ENCODE results near the gene RABGEF1.
A peak's percentile ranks its signal among the peaks of the same experiment; 100 is the strongest.
"Not testable (repeated sequence)": the region's sequence is repeated elsewhere in the genome, so short reads cannot be mapped to it uniquely, and the experiment has no call there.

RABGEF1 gene

GRCh38 chr7:66743920-66744319, 3.4 kb downstream of the RABGEF1 start:
- Mint-ChIP-seq H3K4me1 (ENCODE audit: low read depth) (peaks cover 66% of the 10 kb centered on the region), H3K27me3 (no peaks in the 10 kb centered on the region), H3K4me3 (no peak overlapping the region), H3K36me3 (ENCODE audit: low read depth) (peaks cover 11% of the 10 kb centered on the region), H3K9me3 (no peaks in the 10 kb centered on the region), H3K27ac (no peak overlapping the region)

GRCh38 chr7:66747385-66747784, 6.9 kb downstream of the RABGEF1 start:
- Mint-ChIP-seq H3K27me3 (no peaks in the 10 kb centered on the region), H3K27ac (no peak overlapping the region), H3K36me3 (ENCODE audit: low read depth) (peaks cover 16% of the 10 kb centered on the region), H3K4me3 (no peak overlapping the region), H3K4me1 (ENCODE audit: low read depth) (peaks cover 67% of the 10 kb centered on the region), H3K9me3 (no peaks in the 10 kb centered on the region)

- Mint-ChIP-seq H3K4me1 (ENCODE audit: low read depth) (peaks cover 68% of the 10 kb centered on the region), H3K9me3 (no peaks in the 10 kb centered on the region), H3K27me3 (no peaks in the 10 kb centered on the region), H3K27ac (no peak overlapping the region), H3K36me3 (ENCODE audit: low read depth) (peaks cover 16% of the 10 kb centered on the region), H3K4me3 (no peak overlapping the region)
These were observed 7.5 kb downstream of the RABGEF1 start for GRCh38 chr7:66747881-66748511.

- Mint-ChIP-seq H3K27me3 (no peaks in the 10 kb centered on the region), H3K4me3 (no peak overlapping the region), H3K27ac (peak overlapping the region; percentile 7), H3K9me3 (no peaks in the 10 kb centered on the region), H3K4me1 (ENCODE audit: low read depth) (peaks cover 67% of the 10 kb centered on the region), H3K36me3 (ENCODE audit: low read depth) (peaks cover 16% of the 10 kb centered on the region)
These were observed 8.3 kb downstream of the RABGEF1 start for GRCh38 chr7:66748791-66749190.

GRCh38 chr7:66751945-66752344, 11.4 kb downstream of the RABGEF1 start:
- peaks cover 16% of the 10 kb centered on the region for H3K36me3 Mint-ChIP-seq (ENCODE audit: low read depth)
- no peaks in the 10 kb centered on the region for H3K9me3 Mint-ChIP-seq
- no peak overlapping the region for H3K27ac Mint-ChIP-seq
- H3K4me3 Mint-ChIP-seq: no peak overlapping the region
- peaks cover 67% of the 10 kb centered on the region for H3K4me1 Mint-ChIP-seq (ENCODE audit: low read depth)
- H3K27me3 Mint-ChIP-seq: no peaks in the 10 kb centered on the region

GRCh38 chr7:66754541-66754940, 14.0 kb downstream of the RABGEF1 start:
- no peaks in the 10 kb centered on the region for H3K27me3 Mint-ChIP-seq
- H3K27ac Mint-ChIP-seq: no peak overlapping the region
- H3K4me3 Mint-ChIP-seq: no peak overlapping the region
- peaks cover 4% of the 10 kb centered on the region for H3K36me3 Mint-ChIP-seq (ENCODE audit: low read depth)
- no peaks in the 10 kb centered on the region for H3K9me3 Mint-ChIP-seq
- H3K4me1 Mint-ChIP-seq (ENCODE audit: low read depth): peaks cover 62% of the 10 kb centered on the region

GRCh38 chr7:66755059-66755458, 14.5 kb downstream of the RABGEF1 start:
- H3K4me1 Mint-ChIP-seq (ENCODE audit: low read depth): peaks cover 64% of the 10 kb centered on the region
- H3K9me3 Mint-ChIP-seq; H3K27me3 Mint-ChIP-seq; H3K4me3 Mint-ChIP-seq; H3K36me3 Mint-ChIP-seq (ENCODE audit: low read depth); H3K27ac Mint-ChIP-seq: not testable (repeated sequence)

- H3K9me3 Mint-ChIP-seq; H3K27me3 Mint-ChIP-seq; H3K27ac Mint-ChIP-seq; H3K4me3 Mint-ChIP-seq; H3K36me3 Mint-ChIP-seq (ENCODE audit: low read depth): not testable (repeated sequence)
- peaks cover 68% of the 10 kb centered on the region for H3K4me1 Mint-ChIP-seq (ENCODE audit: low read depth)
These were observed 15.7 kb downstream of the RABGEF1 start for GRCh38 chr7:66756227-66756626.

GRCh38 chr7:66756889-66757288, 16.4 kb downstream of the RABGEF1 start:
- no peaks in the 10 kb centered on the region for H3K9me3 Mint-ChIP-seq
- H3K4me1 Mint-ChIP-seq (ENCODE audit: low read depth): peaks cover 62% of the 10 kb centered on the region
- H3K27me3 Mint-ChIP-seq: no peaks in the 10 kb centered on the region
- peaks cover 4% of the 10 kb centered on the region for H3K36me3 Mint-ChIP-seq (ENCODE audit: low read depth)
- no peak overlapping the region for H3K27ac Mint-ChIP-seq
- no peak overlapping the region for H3K4me3 Mint-ChIP-seq

- Mint-ChIP-seq H3K27me3 (no peaks in the 10 kb centered on the region), H3K9me3 (no peaks in the 10 kb centered on the region), H3K36me3 (ENCODE audit: low read depth) (peaks cover 4% of the 10 kb centered on the region), H3K4me1 (ENCODE audit: low read depth) (peaks cover 55% of the 10 kb centered on the region), H3K27ac (no peak overlapping the region), H3K4me3 (no peak overlapping the region)
These were observed 17.4 kb downstream of the RABGEF1 start for GRCh38 chr7:66757939-66758338.

- no peak overlapping the region for H3K4me3 Mint-ChIP-seq
These were observed 18.6 kb downstream of the RABGEF1 start for GRCh38 chr7:66758950-66759628.

GRCh38 chr7:66763183-66763582, 22.6 kb downstream of the RABGEF1 start:
- not testable (repeated sequence) for H3K27ac Mint-ChIP-seq, H3K27me3 Mint-ChIP-seq, H3K9me3 Mint-ChIP-seq, H3K4me3 Mint-ChIP-seq
- peaks cover 18% of the 10 kb centered on the region for H3K36me3 Mint-ChIP-seq (ENCODE audit: low read depth)
- peaks cover 61% of the 10 kb centered on the region for H3K4me1 Mint-ChIP-seq (ENCODE audit: low read depth)

More at GRCh38 chr7:66758950-66759628, 18.6 kb downstream of the RABGEF1 start:
- Mint-ChIP-seq H3K36me3 (ENCODE audit: low read depth) (peaks cover 11% of the 10 kb centered on the region), H3K27ac (peak overlapping the region; percentile 51), H3K4me1 (ENCODE audit: low read depth) (peaks cover 60% of the 10 kb centered on the region), H3K27me3 (no peaks in the 10 kb centered on the region), H3K9me3 (peaks cover 6% of the 10 kb centered on the region)

GRCh38 chr7:66763633-66764355, 23.3 kb downstream of the RABGEF1 start:
- not testable (repeated sequence) for H3K9me3 Mint-ChIP-seq, H3K27me3 Mint-ChIP-seq, H3K27ac Mint-ChIP-seq, H3K4me3 Mint-ChIP-seq
- H3K36me3 Mint-ChIP-seq (ENCODE audit: low read depth): peaks cover 14% of the 10 kb centered on the region
- H3K4me1 Mint-ChIP-seq (ENCODE audit: low read depth): peaks cover 61% of the 10 kb centered on the region

- not testable (repeated sequence) for H3K27ac Mint-ChIP-seq, H3K27me3 Mint-ChIP-seq, H3K4me3 Mint-ChIP-seq, H3K9me3 Mint-ChIP-seq
- Mint-ChIP-seq H3K36me3 (ENCODE audit: low read depth) (peaks cover 14% of the 10 kb centered on the region), H3K4me1 (ENCODE audit: low read depth) (peaks cover 61% of the 10 kb centered on the region)
These were observed 24.4 kb downstream of the RABGEF1 start for GRCh38 chr7:66764905-66765304.

GRCh38 chr7:66765322-66766025, 24.9 kb downstream of the RABGEF1 start:
- H3K9me3 Mint-ChIP-seq, H3K4me3 Mint-ChIP-seq, H3K27ac Mint-ChIP-seq, H3K27me3 Mint-ChIP-seq: not testable (repeated sequence)
- Mint-ChIP-seq H3K36me3 (ENCODE audit: low read depth) (peaks cover 15% of the 10 kb centered on the region), H3K4me1 (ENCODE audit: low read depth) (peaks cover 61% of the 10 kb centered on the region)
